ENCODE results near the gene LPGAT1.

Gene LPGAT1

DNA sequence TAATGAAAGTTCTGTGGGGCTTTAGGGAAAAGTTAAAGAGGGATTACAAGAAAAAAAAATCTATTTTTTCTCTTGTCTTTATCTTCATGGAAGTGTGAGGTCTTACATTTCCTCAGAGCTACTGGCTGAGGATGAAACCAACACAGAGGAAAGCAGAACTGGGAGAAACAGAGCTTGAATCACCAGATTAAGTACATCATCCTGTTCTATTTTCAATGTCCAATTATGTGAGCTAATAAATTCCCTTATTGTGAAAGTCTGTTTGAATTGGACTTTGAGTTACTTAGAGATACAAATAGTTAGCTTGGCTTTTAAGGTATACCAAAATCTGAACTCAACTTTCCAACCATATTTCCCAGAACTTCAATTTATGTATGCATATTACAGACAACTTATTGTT lies 69.2 kb downstream of the LPGAT1 start:
- Histone ChIP-seq H3K4me3 (ENCODE audit: low read depth, low read length) (no peak overlapping the region), H3K36me3 (ENCODE audit: control insufficient read depth, insufficient read depth, low read length) (0 out of 2 replicates have a peak, but pooled peaks cover 2% of the 10 kb centered on the region), H3K27ac (ENCODE audit: low read depth, low read length) (no peak overlapping the region), H3K9me3 (ENCODE audit: control insufficient read depth, insufficient read depth, low read depth, low read length) (peaks cover 11% of the 10 kb centered on the region; the same call in 1 of the 2 replicates), H3K4me1 (ENCODE audit: control insufficient read depth, insufficient read depth, low read length) (no peaks in the 10 kb centered on the region), H3K9ac (ENCODE audit: low read length) (no peak overlapping the region), H3K27me3 (ENCODE audit: control insufficient read depth, insufficient read depth, low read length) (no peaks in the 10 kb centered on the region)

DNA sequence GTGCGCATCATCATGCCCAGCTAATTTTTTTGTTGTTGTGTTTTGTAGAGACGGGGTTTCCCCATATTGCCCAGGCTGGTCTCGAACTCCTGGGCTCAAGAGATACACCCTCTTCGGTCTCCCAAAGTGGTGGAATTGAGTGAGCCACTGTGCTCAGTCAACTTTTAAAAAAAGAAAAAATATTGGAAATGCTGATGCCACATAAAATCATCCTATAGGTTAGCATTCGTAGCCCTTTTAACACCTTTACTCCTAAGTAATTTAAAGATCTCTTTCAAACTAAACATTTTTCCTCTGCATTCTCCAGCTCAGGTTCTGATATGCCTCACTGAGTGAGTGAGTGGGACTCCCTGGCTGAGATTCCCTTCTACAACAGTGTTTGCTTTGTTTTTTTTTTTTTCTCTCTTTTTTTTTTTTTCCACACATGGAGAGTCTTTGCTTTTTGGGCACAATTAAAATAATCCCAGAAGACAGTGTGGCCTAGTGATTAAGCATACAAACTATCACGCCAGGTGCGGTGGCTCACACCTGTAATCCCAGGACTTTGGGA lies 74.0 kb downstream of the LPGAT1 start:
- H3K27me3 ChIP-seq (ENCODE audit: control insufficient read depth, insufficient read depth, low read length) = no peaks in the 10 kb centered on the region
- no peak overlapping the region for H3K27ac ChIP-seq (ENCODE audit: low read depth, low read length)
- 0 out of 2 replicates have a peak, but pooled peaks cover 2% of the 10 kb centered on the region for H3K36me3 ChIP-seq (ENCODE audit: control insufficient read depth, insufficient read depth, low read length)
- H3K9me3 ChIP-seq (ENCODE audit: control insufficient read depth, insufficient read depth, low read depth, low read length) = peaks cover 11% of the 10 kb centered on the region; the same call in 1 of the 2 replicates
- H3K4me3 ChIP-seq (ENCODE audit: low read depth, low read length) = no peak overlapping the region
- H3K9ac ChIP-seq (ENCODE audit: low read length) = no peak overlapping the region
- H3K4me1 ChIP-seq (ENCODE audit: control insufficient read depth, insufficient read depth, low read length) = peaks cover 14% of the 10 kb centered on the region; the same call in 1 of the 2 replicates

DNA sequence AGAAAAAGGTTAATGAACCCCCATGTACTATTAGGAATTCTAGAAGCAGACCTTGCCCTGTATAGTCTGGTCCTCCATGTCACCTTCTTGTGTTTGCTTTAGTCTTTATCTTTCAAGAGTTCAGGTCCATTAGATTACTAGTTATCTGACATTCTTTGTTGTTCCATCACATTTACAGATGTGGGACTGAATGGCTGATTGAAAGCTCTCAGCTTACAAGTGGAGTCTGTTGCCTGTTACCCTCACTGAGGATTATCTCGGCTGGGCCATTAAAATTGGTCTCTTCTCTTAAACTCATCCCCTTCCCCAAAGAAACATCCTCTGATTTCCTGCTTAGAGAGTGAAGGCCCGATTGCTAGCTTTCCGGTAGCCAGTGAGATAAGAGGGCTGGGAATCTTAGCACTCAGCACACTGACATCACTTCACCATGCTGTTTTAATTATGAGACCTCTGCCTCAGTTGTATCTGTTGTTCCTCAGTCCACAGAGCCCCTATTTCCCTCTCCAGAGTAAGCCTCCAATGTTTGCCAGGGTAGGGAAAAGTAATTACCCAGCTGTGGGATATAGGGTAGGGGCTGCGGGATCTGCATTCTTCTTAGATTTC lies 76.8 kb downstream of the LPGAT1 start:
- H3K36me3 ChIP-seq (ENCODE audit: control insufficient read depth, insufficient read depth, low read length) = 0 out of 2 replicates have a peak, but pooled peaks cover 2% of the 10 kb centered on the region
- no peaks in the 10 kb centered on the region for H3K27me3 ChIP-seq (ENCODE audit: control insufficient read depth, insufficient read depth, low read length)
- no peak overlapping the region for H3K9ac ChIP-seq (ENCODE audit: low read length)
- H3K4me3 ChIP-seq (ENCODE audit: low read depth, low read length) = no peak overlapping the region
- peaks cover 14% of the 10 kb centered on the region; the same call in 1 of the 2 replicates for H3K4me1 ChIP-seq (ENCODE audit: control insufficient read depth, insufficient read depth, low read length)
- peaks cover 11% of the 10 kb centered on the region; the same call in 1 of the 2 replicates for H3K9me3 ChIP-seq (ENCODE audit: control insufficient read depth, insufficient read depth, low read depth, low read length)
- 0 out of 2 replicates have a peak overlapping the region, but pooled peaks have one; percentile 23 for H3K27ac ChIP-seq (ENCODE audit: low read depth, low read length)

DNA sequence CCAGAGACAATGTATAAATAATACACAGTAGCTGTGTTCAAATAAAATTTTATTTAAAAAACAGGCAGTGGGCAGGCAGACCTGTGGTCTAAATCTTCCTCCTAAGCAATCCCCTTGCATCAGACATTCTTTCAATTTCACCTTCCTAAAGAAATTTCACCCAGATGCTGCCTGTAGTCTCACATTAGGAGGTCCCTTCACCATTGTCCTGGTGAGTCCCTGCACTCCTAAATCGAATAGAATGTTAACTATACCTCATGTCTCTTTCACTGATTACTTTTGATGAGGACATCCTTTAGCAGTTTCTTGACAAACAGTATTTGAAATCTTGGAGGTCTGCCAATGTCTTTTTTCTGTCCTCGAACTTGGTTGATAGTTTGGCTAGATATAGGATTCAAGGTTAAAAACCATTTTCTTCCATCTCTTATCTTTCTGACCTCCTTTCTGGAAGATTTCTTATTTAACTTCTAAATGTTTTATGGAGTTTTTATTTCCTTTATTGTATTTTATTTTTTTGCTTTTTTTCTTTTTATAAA lies 77.5 kb downstream of the LPGAT1 start:
- Histone ChIP-seq H3K27me3 (ENCODE audit: control insufficient read depth, insufficient read depth, low read length) (no peaks in the 10 kb centered on the region), H3K27ac (ENCODE audit: low read depth, low read length) (peak overlapping the region; percentile 51; the same call in 1 of the 2 replicates), H3K9ac (ENCODE audit: low read length) (no peak overlapping the region), H3K4me1 (ENCODE audit: control insufficient read depth, insufficient read depth, low read length) (peaks cover 14% of the 10 kb centered on the region; the same call in 1 of the 2 replicates), H3K4me3 (ENCODE audit: low read depth, low read length) (no peak overlapping the region), H3K36me3 (ENCODE audit: control insufficient read depth, insufficient read depth, low read length) (0 out of 2 replicates have a peak, but pooled peaks cover 2% of the 10 kb centered on the region), H3K9me3 (ENCODE audit: control insufficient read depth, insufficient read depth, low read depth, low read length) (peaks cover 5% of the 10 kb centered on the region; the same call in 1 of the 2 replicates)

DNA sequence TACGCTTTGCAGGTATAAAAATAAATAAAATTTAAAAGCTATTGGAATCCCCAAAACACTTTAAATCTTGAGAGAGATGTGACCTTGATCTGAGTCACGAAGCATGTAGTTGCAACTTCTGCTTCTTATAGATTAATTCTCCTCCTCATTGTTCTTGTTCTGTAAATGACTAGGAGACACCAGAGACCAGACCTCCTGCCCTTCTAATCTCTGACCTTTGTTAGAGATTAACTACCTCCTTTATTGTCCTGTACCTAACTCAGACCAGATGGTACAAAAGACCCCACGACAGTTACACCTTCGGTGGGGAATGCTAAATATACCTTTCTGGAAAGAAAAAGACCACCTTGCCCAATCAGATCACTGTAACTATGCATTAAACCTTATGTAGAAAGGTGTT lies 78.2 kb downstream of the LPGAT1 start:
- Histone ChIP-seq H3K36me3 (ENCODE audit: control insufficient read depth, insufficient read depth, low read length) (no peaks in the 10 kb centered on the region), H3K27ac (ENCODE audit: low read depth, low read length) (peak overlapping the region; percentile 51; the same call in 1 of the 2 replicates), H3K9me3 (ENCODE audit: control insufficient read depth, insufficient read depth, low read depth, low read length) (no peaks in the 10 kb centered on the region), H3K4me3 (ENCODE audit: low read depth, low read length) (no peak overlapping the region), H3K27me3 (ENCODE audit: control insufficient read depth, insufficient read depth, low read length) (no peaks in the 10 kb centered on the region), H3K4me1 (ENCODE audit: control insufficient read depth, insufficient read depth, low read length) (peaks cover 14% of the 10 kb centered on the region; the same call in 1 of the 2 replicates), H3K9ac (ENCODE audit: low read length) (no peak overlapping the region)

DNA sequence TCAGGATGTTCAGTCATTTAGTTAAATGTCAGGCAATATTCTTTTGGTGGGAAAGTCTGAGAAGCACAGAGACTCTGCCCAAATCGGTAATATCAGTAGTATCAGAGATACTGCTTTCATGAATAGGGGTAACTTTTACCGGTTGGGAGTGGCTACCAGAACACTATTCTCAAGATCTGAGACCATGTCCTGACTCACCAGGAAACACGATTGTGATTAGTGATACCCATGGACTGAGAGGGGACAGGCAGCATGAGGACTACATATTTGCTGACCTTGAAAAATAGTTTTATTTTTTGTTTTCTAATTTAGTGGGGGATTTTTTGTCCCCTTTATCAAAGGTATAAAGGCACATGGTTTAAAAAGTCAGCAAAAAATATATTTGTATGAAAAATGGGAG lies 79.1 kb downstream of the LPGAT1 start:
- Histone ChIP-seq H3K4me3 (ENCODE audit: low read depth, low read length) (no peak overlapping the region), H3K9me3 (ENCODE audit: control insufficient read depth, insufficient read depth, low read depth, low read length) (no peaks in the 10 kb centered on the region), H3K27ac (ENCODE audit: low read depth, low read length) (peak overlapping the region; percentile 51; the same call in 1 of the 2 replicates), H3K9ac (ENCODE audit: low read length) (peak overlapping the region; percentile 26), H3K27me3 (ENCODE audit: control insufficient read depth, insufficient read depth, low read length) (no peaks in the 10 kb centered on the region), H3K4me1 (ENCODE audit: control insufficient read depth, insufficient read depth, low read length) (peaks cover 14% of the 10 kb centered on the region; the same call in 1 of the 2 replicates), H3K36me3 (ENCODE audit: control insufficient read depth, insufficient read depth, low read length) (no peaks in the 10 kb centered on the region)

DNA sequence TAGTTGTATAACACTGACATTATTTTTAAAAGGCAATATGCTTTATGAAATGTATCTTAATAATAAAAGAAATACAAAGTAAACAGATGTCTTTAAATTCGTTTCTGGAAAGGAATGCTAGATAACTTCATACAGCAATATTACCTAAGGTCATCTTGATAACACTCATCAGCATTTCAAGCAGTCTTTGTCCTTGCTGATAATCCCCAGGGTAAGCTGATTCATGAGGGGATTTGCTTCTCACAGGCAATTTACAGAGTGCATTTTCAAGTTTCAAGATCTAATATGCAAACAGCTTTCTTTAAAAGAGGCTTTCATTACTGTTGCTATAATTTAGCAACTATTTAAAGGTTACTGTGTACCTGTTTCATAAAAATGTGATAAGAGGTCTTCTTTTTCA lies 80.0 kb downstream of the LPGAT1 start:
- H3K4me3 ChIP-seq (ENCODE audit: low read depth, low read length) = no peak overlapping the region
- no peak overlapping the region; the same call in 1 of the 2 replicates for H3K27ac ChIP-seq (ENCODE audit: low read depth, low read length)
- H3K9me3 ChIP-seq (ENCODE audit: control insufficient read depth, insufficient read depth, low read depth, low read length) = no peaks in the 10 kb centered on the region
- H3K27me3 ChIP-seq (ENCODE audit: control insufficient read depth, insufficient read depth, low read length) = no peaks in the 10 kb centered on the region
- no peak overlapping the region for H3K9ac ChIP-seq (ENCODE audit: low read length)
- H3K36me3 ChIP-seq (ENCODE audit: control insufficient read depth, insufficient read depth, low read length) = no peaks in the 10 kb centered on the region
- peaks cover 14% of the 10 kb centered on the region; the same call in 1 of the 2 replicates for H3K4me1 ChIP-seq (ENCODE audit: control insufficient read depth, insufficient read depth, low read length)

DNA sequence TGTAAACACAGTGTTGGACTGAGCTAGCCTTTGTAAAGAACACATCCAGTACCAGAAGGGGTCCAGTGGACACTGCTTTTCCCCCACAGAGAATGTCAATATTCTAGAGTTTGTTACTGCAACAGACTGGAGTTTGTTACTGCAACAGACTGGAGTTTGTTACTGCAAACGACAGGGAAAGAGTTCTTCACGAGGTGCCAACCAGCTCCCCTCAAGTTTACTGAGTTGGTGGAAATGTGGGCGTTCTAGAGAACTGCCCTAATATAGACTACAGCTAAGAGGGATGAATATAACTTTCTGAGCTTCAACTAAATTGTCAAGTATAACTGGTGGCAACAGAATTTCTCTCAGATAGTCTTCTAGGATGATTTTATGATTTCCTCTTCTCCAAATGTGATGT lies 81.3 kb downstream of the LPGAT1 start:
- no peak overlapping the region for H3K27ac ChIP-seq (ENCODE audit: low read depth, low read length)
- no peak overlapping the region for H3K4me3 ChIP-seq (ENCODE audit: low read depth, low read length)
- H3K9me3 ChIP-seq (ENCODE audit: control insufficient read depth, insufficient read depth, low read depth, low read length) = no peaks in the 10 kb centered on the region
- no peak overlapping the region for H3K9ac ChIP-seq (ENCODE audit: low read length)
- no peaks in the 10 kb centered on the region for H3K36me3 ChIP-seq (ENCODE audit: control insufficient read depth, insufficient read depth, low read length)
- peaks cover 14% of the 10 kb centered on the region; the same call in 1 of the 2 replicates for H3K4me1 ChIP-seq (ENCODE audit: control insufficient read depth, insufficient read depth, low read length)
- H3K27me3 ChIP-seq (ENCODE audit: control insufficient read depth, insufficient read depth, low read length) = no peaks in the 10 kb centered on the region

DNA sequence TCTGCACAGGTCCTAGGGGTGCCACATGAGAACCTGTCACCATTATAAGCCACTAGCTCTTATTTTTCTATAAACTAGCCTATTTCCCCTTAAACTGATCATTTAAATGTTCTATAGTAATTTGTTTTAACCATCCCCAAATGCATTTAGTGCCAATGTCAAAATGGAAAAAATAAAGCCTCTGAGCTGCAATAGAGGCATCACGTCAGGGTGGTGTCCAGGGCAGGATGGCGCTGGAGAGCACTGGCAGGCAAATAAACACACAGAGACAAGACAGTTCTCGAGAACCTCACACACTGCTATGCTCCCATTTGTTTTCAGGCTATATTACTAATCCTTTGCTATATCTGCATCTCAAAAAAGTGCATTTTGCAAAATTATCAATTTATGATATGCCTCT lies 81.8 kb downstream of the LPGAT1 start:
- Histone ChIP-seq H3K27ac (ENCODE audit: low read depth, low read length) (no peak overlapping the region), H3K9me3 (ENCODE audit: control insufficient read depth, insufficient read depth, low read depth, low read length) (no peaks in the 10 kb centered on the region), H3K9ac (ENCODE audit: low read length) (no peak overlapping the region), H3K4me1 (ENCODE audit: control insufficient read depth, insufficient read depth, low read length) (peaks cover 12% of the 10 kb centered on the region; the same call in 1 of the 2 replicates), H3K36me3 (ENCODE audit: control insufficient read depth, insufficient read depth, low read length) (no peaks in the 10 kb centered on the region), H3K4me3 (ENCODE audit: low read depth, low read length) (no peak overlapping the region), H3K27me3 (ENCODE audit: control insufficient read depth, insufficient read depth, low read length) (no peaks in the 10 kb centered on the region)

DNA sequence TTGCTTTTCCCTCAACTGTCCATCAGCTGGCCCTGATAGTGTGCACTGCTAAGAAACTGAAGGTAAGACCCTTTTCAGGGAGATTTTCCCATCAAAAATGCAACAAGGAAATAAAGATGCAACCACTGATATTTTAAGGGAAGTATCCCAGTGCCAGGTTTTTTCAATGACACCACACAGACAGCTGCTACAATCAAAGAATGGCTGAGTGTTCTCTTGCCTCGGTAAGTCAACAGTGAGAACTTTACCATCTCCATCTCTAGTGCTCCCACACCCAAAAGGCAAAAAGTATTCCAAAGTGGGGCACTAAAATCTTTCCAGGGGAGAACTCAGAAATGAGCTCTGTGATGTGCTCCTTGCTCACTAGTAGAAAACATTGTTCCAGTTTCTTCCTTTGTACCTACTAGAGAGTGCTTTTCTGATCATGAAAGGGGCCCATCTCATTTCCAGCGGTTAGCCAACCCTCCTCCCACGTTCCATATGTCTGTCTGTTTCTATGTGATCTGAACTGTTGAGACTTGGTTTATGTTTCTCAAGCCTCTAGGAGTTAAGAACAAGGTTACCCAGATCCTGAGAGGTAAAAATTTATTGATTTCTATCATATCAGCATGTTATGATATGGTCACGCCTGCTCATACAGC lies 87.6 kb downstream of the LPGAT1 start:
- H3K27ac ChIP-seq (ENCODE audit: low read depth, low read length) = no peak overlapping the region
- no peak overlapping the region for H3K4me3 ChIP-seq (ENCODE audit: low read depth, low read length)
- H3K9me3 ChIP-seq (ENCODE audit: control insufficient read depth, insufficient read depth, low read depth, low read length) = no peaks in the 10 kb centered on the region
- no peak overlapping the region for H3K9ac ChIP-seq (ENCODE audit: low read length)
- peaks cover 7% of the 10 kb centered on the region; the same call in 1 of the 2 replicates for H3K4me1 ChIP-seq (ENCODE audit: control insufficient read depth, insufficient read depth, low read length)
- H3K36me3 ChIP-seq (ENCODE audit: control insufficient read depth, insufficient read depth, low read length) = no peaks in the 10 kb centered on the region
- no peaks in the 10 kb centered on the region for H3K27me3 ChIP-seq (ENCODE audit: control insufficient read depth, insufficient read depth, low read length)
